HCT116 (cell line): ENCODE data around the gene SPSB1.

Experiments
- CEBPB ChIP-seq: IDR thresholded peaks from 2 replicates; pipeline ENCODE4 v1.6.1; 2012; ENCODE audit warnings: low read depth
- CTCF ChIP-seq, 3 experiments: fragments of 200-600 bp in 1 of 3; sonication (generic) in 1 of 3; IDR thresholded peaks in 2 of 3; conservative IDR thresholded peaks in 1 of 3; 2 replicates each; pipeline ENCODE4 v1.5.1; 2012 to 2017; ENCODE audit warnings: low read depth in 2 of 3, low read length in 2 of 3, antibody characterized with exemption in 1 of 3, borderline replicate concordance in 1 of 3, control low read depth in 1 of 3, mild to moderate bottlenecking in 1 of 3, mixed read lengths in 1 of 3, mixed run types in 1 of 3, moderate library complexity in 1 of 3; ENCODE audit not compliant: insufficient read depth in 1 of 3
- EZH2 ChIP-seq: fragments of 200-600 bp; sonication (generic); IDR thresholded peaks from 2 replicates; pipeline ENCODE4 v1.6.1; 2017; ENCODE audit warnings: antibody characterized with exemption, mixed run types
- EZH2phosphoT487 ChIP-seq: fragments of 200-600 bp; IDR thresholded peaks from 2 replicates; pipeline ENCODE4 v1.6.1; 2018; ENCODE audit warnings: antibody characterized with exemption, borderline replicate concordance
- JUND ChIP-seq: IDR thresholded peaks from 2 replicates; pipeline ENCODE4 v1.6.1; 2012
- POLR2A ChIP-seq: IDR thresholded peaks from 2 replicates; pipeline ENCODE4 v1.7.0; 2011; ENCODE audit warnings: borderline replicate concordance; ENCODE audit not compliant: insufficient read depth, insufficient read length; ENCODE audit errors: extremely low read depth
- RAD21 ChIP-seq: IDR thresholded peaks from 2 replicates; pipeline ENCODE4 v1.6.1; 2012; ENCODE audit warnings: low read depth, mild to moderate bottlenecking
- SIN3A ChIP-seq: IDR thresholded peaks from 2 replicates; pipeline ENCODE4 v1.6.1; 2012; ENCODE audit warnings: low read depth
- TCF7L2 ChIP-seq: IDR thresholded peaks from 2 replicates; pipeline ENCODE4 v1.7.0; 2011; ENCODE audit warnings: borderline replicate concordance, inconsistent platforms; ENCODE audit not compliant: insufficient read depth, insufficient read length; ENCODE audit errors: extremely low read depth
- YY1 ChIP-seq: IDR thresholded peaks from 2 replicates; pipeline ENCODE4 v1.6.1; 2011; ENCODE audit warnings: low read length, low read depth, moderate library complexity, mild to moderate bottlenecking; ENCODE audit not compliant: insufficient replicate concordance; ENCODE audit errors: extremely low read depth
- ZFX ChIP-seq: fragments of 450-650 bp; IDR thresholded peaks from 2 replicates; pipeline ENCODE4 v1.6.1; 2017
- ZNF274 ChIP-seq: fragments of 200-500 bp; sonication (Bioruptor generic); IDR thresholded peaks from 2 replicates; pipeline ENCODE4 v1.6.1; 2014; ENCODE audit warnings: mild to moderate bottlenecking, low read depth, low read length, inconsistent platforms
- TF ChIP-seq, protein P1 (sequence below): IDR thresholded peaks from 2 replicates; pipeline ENCODE4 v1.6.1; 2012

DNA sequence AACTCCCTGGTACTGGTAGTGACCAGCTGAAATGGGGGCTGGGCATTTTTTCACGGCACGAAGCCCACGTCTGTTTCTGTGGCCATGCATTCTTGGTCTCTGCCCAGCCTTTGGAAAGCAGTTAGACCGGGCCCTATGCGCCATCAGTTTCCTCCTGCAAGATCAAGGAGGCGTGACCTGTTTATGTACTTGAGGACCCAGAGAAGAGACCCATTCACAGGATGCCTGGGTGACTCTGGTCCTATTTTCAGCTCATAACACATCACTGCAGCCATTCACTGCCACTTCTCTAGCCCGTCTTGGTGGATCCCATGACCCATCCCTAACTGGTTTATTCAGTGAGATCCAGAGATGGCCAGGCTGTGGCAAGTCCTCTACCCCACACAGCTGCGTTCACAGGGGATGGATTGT lies 70.4 kb downstream of the SPSB1 start:
- TF ChIP-seq, protein P1, sequence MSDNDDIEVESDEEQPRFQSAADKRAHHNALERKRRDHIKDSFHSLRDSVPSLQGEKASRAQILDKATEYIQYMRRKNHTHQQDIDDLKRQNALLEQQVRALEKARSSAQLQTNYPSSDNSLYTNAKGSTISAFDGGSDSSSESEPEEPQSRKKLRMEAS: no peak
- no peak for TF ChIP-seq CTCF (IDR thresholded peaks at IDR 0.05 in 2 of 3, conservative IDR thresholded peaks at IDR 0.05 in 1 of 3; ENCODE audit: borderline replicate concordance in 1 of 3, insufficient read depth in 1 of 3, low read depth in 2 of 3, low read length in 2 of 3)
- no peak for TF ChIP-seq POLR2A
- no peak for TF ChIP-seq ZNF274
- no peak for TF ChIP-seq CEBPB
- no peak for TF ChIP-seq SIN3A
- TF ChIP-seq EZH2: no peak
- no peak for TF ChIP-seq JUND
- no peak for TF ChIP-seq TCF7L2
- TF ChIP-seq EZH2phosphoT487: no peak
- no peak for TF ChIP-seq RAD21
- no peak for TF ChIP-seq YY1
- no peak for TF ChIP-seq ZFX
